BE2C (cell line): Measurements from ENCODE around the gene UCN2.

Experiments used
- DNase-seq: peaks from one replicate; pipeline ENCODE4 v3.0.0-alpha.2; 2020
- H3K27me3 ChIP-seq: fragments of 250-450 bp; sonication (Bioruptor Pico); 2 replicates; pipeline ENCODE4 v1.5.1; 2020; ENCODE audit warnings: mild to moderate bottlenecking
- H3K36me3 ChIP-seq: fragments of 250-450 bp; sonication (Bioruptor Pico); 2 replicates; pipeline ENCODE4 v1.5.1; 2020; ENCODE audit warnings: mild to moderate bottlenecking
- H3K4me1 ChIP-seq: fragments of 250-450 bp; sonication (Bioruptor Pico); 2 replicates; pipeline ENCODE4 v1.5.1; 2020
- H3K4me3 ChIP-seq: 2 replicates; pipeline ENCODE4 v1.5.1; 2011; ENCODE audit warnings: low read depth, low read length
- H3K9me3 ChIP-seq: fragments of 250-450 bp; sonication (Bioruptor Pico); 2 replicates; pipeline ENCODE4 v1.5.1; 2020
- CTCF ChIP-seq: IDR thresholded peaks from 2 replicates; pipeline ENCODE4 v1.5.1; 2012; ENCODE audit warnings: mild to moderate bottlenecking, low read depth, low read length

Gene UCN2

GRCh38 chr3:48593337-48593736 is 29.8 kb upstream of the UCN2 start:
- no peaks in the 10 kb centered on the region for H3K36me3 ChIP-seq
- H3K4me3 ChIP-seq, result no peak overlapping the region

GRCh38 chr3:48592519-48593087 is 29.0 kb upstream of the UCN2 start:
- Histone ChIP-seq H3K36me3 (no peaks in the 10 kb centered on the region), H3K4me3 (no peak overlapping the region), H3K4me1 (no peaks in the 10 kb centered on the region; the same call in 1 of the 2 replicates), H3K9me3 (no peaks in the 10 kb centered on the region), H3K27me3 (peaks cover 3% of the 10 kb centered on the region; the same call in 1 of the 2 replicates)
- no peak for TF ChIP-seq CTCF
- no peak for DNase-seq

More at GRCh38 chr3:48593337-48593736, 29.8 kb upstream of the UCN2 start:
- no peaks in the 10 kb centered on the region for H3K9me3 ChIP-seq
- DNase-seq, result no peak
- H3K27me3 ChIP-seq, result peaks cover 3% of the 10 kb centered on the region; the same call in 1 of the 2 replicates
- no peaks in the 10 kb centered on the region; the same call in 1 of the 2 replicates for H3K4me1 ChIP-seq
- TF ChIP-seq CTCF, result no peak

- no peak overlapping the region for H3K4me3 ChIP-seq
- H3K4me1 ChIP-seq, result no peaks in the 10 kb centered on the region; the same call in 1 of the 2 replicates
- peaks cover 3% of the 10 kb centered on the region; the same call in 1 of the 2 replicates for H3K27me3 ChIP-seq
- H3K9me3 ChIP-seq, result no peaks in the 10 kb centered on the region
- no peak for DNase-seq
- no peaks in the 10 kb centered on the region for H3K36me3 ChIP-seq
- no peak for TF ChIP-seq CTCF
Observed at GRCh38 chr3:48591886-48592518, 28.4 kb upstream of the UCN2 start.

GRCh38 chr3:48591436-48591835 is 27.9 kb upstream of the UCN2 start:
- Histone ChIP-seq H3K27me3 (peaks cover 3% of the 10 kb centered on the region; the same call in 1 of the 2 replicates), H3K9me3 (no peaks in the 10 kb centered on the region), H3K4me1 (no peaks in the 10 kb centered on the region; the same call in 1 of the 2 replicates), H3K4me3 (no peak overlapping the region), H3K36me3 (no peaks in the 10 kb centered on the region)
- no peak for TF ChIP-seq CTCF
- DNase-seq, result no peak

GRCh38 chr3:48588230-48588629 is 24.6 kb upstream of the UCN2 start:
- Histone ChIP-seq H3K9me3 (no peaks in the 10 kb centered on the region), H3K4me3 (no peak overlapping the region)
- no peak for TF ChIP-seq CTCF

GRCh38 chr3:48587686-48588085 is 24.1 kb upstream of the UCN2 start:
- DNase-seq, result no peak
- no peaks in the 10 kb centered on the region for H3K9me3 ChIP-seq
- no peak overlapping the region for H3K4me3 ChIP-seq
- no peaks in the 10 kb centered on the region for H3K27me3 ChIP-seq
- H3K36me3 ChIP-seq, result no peaks in the 10 kb centered on the region
- no peaks in the 10 kb centered on the region for H3K4me1 ChIP-seq
- TF ChIP-seq CTCF, result no peak

More at GRCh38 chr3:48588230-48588629, 24.6 kb upstream of the UCN2 start:
- no peak for DNase-seq
- no peaks in the 10 kb centered on the region for H3K36me3 ChIP-seq
- no peaks in the 10 kb centered on the region for H3K4me1 ChIP-seq
- H3K27me3 ChIP-seq, result no peaks in the 10 kb centered on the region
